ENCODE measurements around the gene CETN3.
A peak's percentile ranks its signal among the peaks of the same experiment; 100 is the strongest.
"Not testable (repeated sequence)": the region's sequence is repeated elsewhere in the genome, so short reads cannot be mapped to it uniquely, and the experiment has no call there.

Gene CETN3

DNA sequence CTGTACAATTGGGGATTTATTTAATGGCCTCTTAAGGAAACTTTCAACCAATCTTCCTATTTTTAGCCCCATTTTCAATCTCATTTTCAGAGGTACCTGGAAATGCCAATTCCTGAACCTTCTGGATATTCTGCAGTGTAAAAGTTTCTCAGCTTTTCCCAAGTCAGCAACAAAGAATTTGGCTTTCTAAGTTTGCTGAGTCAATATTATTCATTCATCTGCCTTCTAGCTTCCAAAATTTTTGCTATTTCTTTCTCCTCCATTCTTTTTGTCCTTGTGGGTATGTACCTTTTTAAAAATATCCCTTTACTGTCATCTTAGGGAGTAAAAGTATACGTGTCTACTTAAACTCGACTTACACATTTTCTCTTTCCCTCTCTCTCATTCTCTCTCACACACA is 25.7 kb downstream of the CETN3 start:
- no peak for DNase-seq (ENCODE audit: low spot score)

DNA sequence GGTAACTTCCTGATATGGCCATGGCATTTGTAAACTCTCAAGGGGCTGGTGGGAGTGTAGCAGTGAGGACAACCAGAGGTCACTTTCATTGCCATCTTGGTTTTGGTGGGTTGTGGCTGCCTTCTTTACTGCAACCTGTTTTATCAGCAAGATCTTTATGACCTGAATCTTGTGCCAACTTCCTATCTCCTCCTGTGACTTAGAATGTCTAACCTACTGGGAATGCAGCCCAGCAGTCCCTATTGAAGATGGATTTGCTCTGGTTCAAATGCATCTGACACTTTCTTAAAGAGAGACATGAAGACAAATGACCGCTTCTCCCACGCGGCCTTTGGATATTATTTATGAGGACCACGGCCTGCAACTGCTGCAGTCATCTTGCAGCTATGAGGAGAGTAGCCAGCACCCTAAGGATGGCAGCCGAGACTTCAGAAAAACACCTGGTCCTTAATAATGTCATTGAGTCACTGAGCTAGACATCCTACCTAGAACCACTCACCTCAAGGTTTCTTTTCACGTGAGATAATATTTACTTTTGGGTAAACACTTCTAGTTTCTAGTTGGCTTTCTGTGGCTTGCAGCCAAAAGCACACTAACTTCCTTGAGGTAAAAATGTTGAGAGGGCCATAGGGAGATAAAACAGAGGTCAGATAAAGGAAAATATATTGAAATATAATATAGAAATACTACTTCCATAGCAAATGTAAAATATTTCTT is 28.2 kb downstream of the CETN3 start:
- no peak for DNase-seq (ENCODE audit: low spot score)

DNA sequence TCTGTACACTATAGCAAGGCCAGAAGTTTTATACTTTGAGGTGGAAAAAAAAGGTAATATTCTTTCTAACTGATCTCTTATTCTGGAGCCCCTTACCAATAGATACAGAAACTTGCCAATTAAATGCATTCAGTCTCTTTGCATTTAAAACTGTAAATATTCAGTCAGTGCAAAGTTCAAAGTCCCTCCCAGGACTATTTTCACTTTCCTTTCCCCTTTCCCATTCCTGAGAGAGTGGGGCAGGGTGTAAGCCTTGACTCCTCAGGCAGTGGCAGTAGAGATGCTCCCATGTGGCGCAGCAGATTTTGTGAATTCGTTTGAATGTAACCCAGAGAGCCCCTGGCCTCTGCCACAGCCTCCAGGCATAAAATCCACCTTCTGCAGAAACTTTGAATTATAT is 29.9 kb downstream of the CETN3 start:
- no peak for DNase-seq (ENCODE audit: low spot score)

DNA sequence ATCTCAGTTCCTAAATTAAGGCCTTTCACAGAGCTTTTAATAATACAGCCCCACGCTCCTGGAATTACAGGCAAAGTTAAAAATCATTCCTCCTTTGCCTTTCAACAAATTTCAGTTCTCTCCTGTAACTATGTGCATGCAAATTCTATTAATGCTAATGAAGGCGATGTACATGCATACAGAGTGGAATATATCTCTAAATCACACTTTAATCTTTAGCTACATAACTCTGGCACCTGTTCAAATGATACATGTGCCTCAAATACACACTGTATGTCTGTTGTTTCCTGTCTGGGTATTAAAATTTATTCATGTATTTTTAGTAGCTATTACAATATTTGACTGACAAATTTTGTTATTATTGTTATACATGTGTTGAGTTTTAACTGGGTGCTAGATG is 30.8 kb downstream of the CETN3 start:
- no peak for DNase-seq (ENCODE audit: low spot score)

DNA sequence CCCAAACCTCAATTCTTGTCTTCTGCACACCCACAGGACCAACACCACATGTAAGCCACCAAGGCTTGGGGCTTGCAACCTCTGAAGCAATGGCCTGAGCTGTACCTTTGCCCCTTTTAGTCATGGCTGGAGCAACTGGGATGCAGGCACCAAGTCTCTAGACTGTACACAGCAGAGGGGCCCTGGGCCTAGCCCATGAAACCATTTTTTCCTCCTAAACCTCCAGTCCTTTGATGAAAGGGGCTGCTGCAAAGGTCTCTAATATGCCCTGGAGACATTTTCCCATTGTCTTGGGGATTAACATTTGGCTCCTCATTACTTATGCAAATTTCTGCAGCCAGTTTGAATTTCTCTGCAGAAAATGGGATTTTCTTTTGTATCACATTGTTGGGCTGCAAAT is 38.3 kb downstream of the CETN3 start:
- not testable (repeated sequence) for DNase-seq (ENCODE audit: low spot score)

DNA sequence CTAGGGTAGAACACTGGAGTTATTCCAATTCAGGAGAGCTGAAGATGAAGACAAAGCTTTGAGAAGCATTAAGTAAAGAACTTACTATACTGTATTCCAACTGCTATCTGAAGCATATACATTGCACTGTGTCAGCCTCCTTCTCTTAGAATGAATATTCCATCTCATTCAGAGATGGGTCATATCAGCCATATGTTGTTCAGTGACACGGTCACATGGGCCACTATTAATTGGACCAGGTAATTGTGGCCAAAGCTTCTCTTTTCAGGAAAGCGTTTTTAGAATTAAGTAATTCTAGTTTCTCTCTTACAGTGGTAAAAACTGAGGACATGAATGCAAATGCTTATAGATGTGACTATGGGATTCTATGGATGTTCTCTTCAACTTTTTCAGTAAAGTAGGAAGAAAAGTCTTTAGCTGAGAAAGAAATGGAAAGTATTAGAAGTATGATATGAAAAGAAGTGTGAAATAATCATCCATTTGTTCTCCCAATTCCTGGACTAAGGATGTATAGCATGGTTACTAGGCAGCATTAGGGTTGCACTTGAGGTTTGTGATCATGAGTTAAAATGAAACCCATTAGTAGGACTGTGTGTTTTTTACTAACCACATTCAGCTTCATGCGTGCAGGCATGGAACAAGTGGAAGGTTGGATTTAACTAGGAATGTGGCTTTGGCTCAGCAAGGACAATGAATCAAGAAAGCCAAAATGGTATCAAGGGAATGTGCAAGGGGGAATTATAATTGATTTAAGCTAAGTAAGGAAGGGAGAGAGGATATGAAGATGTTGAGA is 40.9 kb downstream of the CETN3 start:
- no peak for DNase-seq (ENCODE audit: low spot score)

DNA sequence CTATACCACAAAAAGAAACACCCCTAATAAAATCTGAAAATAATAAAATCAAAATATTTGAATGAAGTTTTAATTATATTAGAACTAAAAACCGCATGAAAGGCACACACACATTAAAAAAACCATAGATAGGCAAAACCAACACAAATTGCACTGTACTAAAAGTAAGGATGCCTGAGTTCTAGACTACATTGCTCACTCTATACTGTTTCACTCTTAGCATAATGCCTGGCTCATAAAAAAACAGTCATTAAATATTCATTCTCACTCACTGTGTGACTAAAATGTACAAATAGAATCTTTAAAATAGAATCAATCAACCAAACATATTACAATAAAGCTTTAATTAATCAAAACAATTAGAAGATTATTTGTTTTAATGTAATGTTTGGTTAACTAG is 41.7 kb downstream of the CETN3 start:
- no peak for DNase-seq (ENCODE audit: low spot score)

DNA sequence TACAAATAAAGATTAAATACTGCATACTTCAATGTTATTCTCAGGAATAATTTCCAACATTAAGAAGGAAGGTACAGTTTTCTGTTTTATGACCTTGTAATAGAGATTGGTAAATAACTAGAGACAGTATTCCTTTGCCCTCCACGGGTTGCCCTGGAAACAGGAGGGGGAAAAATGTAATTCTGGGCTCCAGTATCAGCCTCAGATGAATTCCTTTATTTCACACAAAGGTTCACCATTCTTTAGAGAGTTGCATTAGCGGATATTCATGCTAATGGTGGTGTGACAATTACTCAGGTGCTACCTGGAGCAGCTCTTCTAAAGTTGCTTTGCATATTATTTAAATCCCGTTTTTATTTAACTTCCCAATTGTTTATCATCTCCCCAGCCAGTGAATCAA is 42.6 kb downstream of the CETN3 start:
- no peak for DNase-seq (ENCODE audit: low spot score)

DNA sequence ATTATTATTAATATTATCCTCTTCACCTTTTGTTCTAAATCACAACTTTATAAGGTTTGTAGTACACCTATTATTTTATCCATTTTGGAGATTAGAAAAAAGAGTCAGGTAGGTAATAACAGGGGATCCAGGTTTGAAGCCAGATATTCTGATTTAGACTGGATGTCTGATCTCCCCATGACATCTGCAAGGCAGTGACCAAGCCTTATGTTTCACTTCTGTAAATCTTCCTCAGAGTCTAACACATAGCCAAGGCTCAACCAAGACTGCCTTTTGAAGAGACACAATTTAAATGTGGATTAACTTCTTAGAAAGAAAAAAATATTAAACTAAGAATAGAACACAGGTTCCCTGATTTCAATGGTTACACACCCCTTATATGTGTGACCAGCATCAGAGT is 44.2 kb downstream of the CETN3 start:
- no peak for DNase-seq (ENCODE audit: low spot score)

DNA sequence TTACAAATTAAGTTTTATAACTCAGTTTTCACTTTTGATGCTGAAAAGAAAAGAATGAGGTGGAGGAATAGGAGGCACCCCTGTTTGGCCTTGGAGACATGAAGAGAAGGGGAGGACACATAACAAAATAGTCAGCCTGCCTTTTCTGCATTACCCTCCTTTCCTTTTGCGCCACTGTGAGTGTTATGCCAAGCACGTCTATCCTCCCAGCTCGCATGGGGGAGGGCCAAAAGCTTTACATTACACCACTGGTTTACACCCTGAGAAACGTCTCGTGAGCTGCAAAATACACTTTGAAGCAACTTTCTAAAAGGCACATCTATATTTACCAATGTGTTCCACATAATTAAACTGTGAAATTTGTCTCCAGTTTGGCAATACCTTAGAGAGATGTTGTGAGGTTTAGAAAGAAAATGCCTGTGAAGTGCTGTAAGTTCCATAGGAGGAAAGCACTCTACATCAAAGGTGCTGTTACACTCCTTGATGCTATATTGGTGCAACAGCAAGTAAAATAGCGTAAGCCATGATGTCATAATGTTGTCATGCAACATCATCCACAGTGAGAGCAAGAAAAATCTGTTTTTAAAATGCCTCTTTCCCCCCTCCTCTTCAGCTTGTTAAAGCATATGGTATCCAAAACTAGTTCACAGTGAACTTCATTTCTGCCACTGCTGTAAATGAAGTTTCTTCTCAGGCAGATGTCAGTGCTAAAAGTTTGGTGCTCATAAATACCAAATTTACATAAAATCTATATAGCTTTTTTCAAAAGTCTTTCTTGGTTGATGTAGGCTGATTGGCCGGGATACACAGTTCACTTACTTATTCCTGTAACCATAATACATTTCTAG is 50.3 kb downstream of the CETN3 start:
- no peak for DNase-seq (ENCODE audit: low spot score)

DNA sequence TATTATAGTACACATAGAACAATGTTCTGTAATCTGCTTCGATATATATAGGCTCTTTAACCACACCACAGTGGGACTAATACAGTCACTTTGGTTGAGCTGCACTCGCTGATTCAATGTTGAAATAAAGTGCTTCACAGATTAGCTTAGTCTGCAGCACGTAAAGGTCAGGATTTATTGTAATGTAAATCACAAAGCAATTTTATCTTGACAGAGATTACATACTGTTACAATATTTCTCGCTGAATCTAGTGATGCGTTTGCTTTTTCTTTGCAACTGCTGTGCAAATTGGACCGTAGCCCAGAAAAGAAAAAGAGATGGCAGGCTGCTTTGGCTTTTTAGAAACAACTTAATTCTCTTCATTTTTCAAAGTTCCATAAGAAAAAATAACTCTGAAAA is 52.9 kb downstream of the CETN3 start:
- DNase-seq (ENCODE audit: low spot score): no peak

DNA sequence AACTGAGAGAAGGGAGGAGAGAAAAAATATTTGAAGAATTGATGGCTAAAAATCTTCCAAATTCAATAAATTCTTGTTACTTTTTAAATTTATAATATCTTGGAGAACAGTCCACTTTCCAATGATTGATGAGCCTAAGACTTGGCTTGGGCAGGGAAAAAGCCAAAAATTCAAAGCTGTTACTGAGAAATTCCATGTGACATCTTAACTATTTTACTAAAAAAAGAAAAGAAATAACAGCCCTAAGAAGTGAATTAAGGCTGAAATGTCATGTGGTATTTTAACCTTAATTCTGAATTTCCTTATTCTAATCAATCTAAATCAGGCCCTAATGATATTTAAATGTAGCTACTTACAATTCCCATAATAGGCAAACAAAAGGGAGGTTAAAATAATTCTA is 53.4 kb downstream of the CETN3 start:
- no peak for DNase-seq (ENCODE audit: low spot score)

DNA sequence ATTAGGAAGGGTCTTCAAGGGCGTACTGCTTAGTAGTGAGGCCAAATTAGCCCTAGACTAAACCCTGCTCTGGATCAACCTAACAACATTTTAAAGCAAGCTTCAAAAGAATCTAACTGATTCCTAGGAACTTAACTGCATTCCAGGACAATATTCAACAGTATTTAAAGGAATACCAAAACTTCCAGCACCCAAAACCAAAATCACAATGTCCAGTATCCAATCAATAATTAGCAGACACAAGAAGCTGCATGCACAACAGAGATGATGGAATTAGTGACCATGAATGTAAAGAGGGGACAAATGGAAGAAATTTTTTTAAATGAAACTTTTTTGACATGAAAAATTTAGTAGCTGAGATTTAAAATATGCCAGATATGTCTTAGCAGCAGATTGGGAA is 53.9 kb downstream of the CETN3 start:
- no peak for DNase-seq (ENCODE audit: low spot score)

DNA sequence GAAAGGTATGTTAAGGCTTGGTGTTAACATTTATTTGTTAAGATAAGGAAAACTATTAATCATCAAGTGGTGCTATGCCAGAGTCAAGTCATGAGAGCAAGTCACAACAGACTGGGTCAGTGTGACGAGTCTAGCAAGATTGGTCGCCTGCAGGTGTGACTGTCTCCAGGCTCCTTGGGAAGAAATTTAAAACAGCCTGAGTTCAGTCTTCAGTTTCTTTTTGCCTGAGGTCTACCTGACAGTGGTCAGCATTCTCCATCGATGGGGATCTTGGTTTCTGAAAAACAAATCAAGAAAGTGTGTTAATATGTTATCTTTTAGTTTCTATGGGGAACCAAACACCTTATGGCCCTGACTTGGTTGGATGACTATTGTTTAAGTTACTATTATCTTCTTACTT is 56.3 kb downstream of the CETN3 start:
- DNase-seq (ENCODE audit: low spot score): no peak

DNA sequence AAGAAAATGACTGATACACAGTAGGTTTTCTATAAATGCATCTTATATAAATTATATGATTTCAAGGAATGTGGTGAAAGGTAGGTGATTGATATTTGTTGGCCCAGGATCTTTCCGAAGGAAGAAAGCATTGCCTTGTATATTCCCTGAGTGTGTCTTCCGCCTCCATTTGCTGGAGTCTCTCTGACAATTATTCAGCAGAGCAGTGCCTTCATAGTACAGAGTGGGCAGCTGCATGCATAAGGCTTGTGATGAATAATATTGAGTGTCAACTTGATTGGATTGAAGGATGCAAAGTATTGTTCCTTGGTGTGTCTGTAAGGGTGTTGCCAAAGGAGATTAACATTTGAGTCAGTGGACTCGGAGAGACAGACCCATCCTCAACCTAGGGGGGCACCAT is 58.5 kb downstream of the CETN3 start:
- no peak for DNase-seq (ENCODE audit: low spot score)

DNA sequence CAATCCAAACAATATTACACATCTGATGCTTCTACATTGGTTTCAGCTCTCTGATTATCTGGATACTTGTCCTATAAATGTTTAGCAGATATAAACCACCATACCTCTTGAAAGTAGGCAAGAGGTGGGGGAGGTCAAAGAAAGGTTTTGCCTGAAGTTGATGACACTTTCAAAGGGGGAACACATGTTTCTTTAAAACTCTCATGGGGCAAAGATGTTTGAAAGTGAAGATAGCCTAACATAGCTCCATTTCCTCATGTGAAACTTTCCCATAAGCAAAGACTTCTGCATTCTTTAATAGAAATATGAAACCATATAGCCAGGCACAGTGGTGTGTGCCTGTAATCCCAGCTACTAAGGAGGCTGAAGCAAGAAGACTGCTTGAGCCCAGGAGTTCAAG is 62.1 kb downstream of the CETN3 start:
- DNase-seq (ENCODE audit: low spot score): no peak

DNA sequence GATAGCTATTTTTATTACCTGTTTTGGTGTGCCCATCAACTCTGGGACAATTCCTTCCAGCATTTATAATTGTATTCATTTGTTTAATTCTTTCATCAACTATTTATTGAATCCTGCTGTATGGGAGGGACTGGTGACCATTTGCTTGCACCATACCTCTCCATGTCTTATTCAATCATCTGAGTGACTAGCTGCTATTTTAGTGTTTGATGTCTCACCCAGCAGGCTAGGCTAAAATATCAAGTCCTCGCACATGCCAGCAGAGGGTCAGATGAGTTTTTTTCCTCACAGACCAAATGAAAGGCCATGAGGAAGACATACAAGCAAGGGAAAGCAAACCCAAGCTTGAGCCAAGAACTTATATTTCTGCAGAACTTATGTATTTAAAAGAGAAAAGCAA is 63.9 kb downstream of the CETN3 start:
- no peak for DNase-seq (ENCODE audit: low spot score)

DNA sequence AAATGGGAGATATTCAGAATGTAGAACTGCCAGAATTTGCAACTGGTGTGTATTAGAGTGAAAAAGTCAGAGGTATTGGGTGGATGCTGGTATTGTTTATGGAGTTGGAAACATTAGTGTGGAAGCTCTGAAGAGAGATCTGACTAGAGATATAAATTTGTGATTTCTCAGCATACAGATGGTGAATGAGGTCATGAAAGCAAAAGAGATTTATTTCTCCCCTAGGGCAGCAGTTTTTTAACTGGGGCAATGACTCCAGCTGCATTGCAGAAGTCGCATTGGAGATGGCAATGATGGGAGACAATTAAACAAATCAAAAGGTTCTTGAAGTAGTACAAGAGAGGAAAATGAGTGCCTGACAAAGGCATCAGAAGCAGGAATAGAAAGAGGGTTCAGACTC is 64.9 kb downstream of the CETN3 start:
- DNase-seq (ENCODE audit: low spot score): peak; percentile 7

DNA sequence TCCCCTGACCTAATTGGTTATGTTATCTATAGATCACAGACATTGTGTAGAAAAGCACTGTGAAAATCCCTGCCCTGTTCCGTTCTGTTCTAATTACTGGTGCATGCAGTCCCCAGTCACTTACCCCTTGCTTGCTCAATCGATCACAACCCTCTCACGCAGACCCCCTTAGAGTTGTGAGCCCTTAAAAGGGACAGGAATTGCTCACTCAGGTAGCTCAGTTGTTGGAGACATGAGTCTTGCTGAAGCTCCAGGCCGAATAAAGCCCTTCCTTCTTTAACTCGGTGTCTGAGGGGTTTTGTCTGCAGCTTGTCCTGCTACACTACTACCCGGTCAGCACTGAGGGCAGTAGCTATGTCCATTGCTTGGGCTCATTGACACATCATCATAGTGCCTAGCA is 65.8 kb downstream of the CETN3 start:
- DNase-seq (ENCODE audit: low spot score): peak; percentile 50

DNA sequence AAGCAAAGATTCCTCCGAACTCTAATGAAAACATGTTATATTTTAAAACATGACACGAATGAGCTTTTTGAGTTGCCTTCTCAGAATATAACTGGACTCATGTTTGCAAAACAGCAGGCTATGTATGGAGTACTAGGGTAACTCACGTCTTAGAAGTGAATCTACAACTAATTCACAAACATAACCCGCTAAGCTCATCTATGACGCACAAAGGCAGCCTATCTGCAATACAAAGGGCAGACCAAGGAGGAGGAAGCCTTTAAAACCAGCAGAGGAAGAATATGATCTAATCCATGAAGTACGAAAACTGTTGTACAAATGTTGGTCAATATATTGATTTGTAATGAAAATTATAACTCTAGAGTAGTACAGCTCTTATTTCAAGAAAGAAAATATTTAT is 67.0 kb downstream of the CETN3 start:
- no peak for DNase-seq (ENCODE audit: low spot score)

Data from SK-N-DZ (cell line).